ENCODE results near the gene LOX. TPM values are rescaled to one million over a fixed set of nuclear protein-coding genes. Genes with fewer than 3 reads are reported as not detected.
A peak's percentile ranks its signal among the peaks of the same experiment; 100 is the strongest.

Gene LOX
- total RNA-seq, 1 experiment from 2014 or later, result 0.12 TPM

DNA sequence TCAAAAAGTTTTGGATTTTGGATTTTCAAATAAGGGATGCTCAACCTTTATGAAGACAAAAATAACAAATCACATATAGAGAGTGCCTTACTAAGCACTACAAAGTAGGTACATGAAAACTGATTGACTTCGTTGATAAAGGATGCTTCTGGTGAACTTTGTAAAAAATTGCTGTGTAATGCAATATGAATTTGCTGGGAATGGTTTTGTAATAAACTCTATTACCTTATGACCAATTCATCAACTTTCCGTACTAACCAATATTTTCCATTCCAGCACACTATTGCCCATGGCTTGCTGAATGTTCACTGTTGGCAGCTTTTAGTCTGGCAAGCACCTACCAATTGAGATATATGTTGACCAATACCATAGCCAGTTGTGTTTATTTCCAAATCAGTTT lies 27.9 kb upstream of the LOX start:
- POLR2A ChIA-PET, result no interaction called here
- no peak for ATAC-seq
- no peaks in the 10 kb centered on the region for H3K9me2 ChIP-seq (ENCODE audit: insufficient read depth)
- TF ChIP-seq SP1 (IDR thresholded peaks at IDR 0.05; ENCODE audit: low read depth), result no peak
- TF ChIP-seq, protein P1, sequence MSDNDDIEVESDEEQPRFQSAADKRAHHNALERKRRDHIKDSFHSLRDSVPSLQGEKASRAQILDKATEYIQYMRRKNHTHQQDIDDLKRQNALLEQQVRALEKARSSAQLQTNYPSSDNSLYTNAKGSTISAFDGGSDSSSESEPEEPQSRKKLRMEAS (IDR thresholded peaks at IDR 0.05), result no peak
- no peak for TF ChIP-seq SRF (IDR thresholded peaks at IDR 0.05; ENCODE audit: low read depth)
- no peak for TF ChIP-seq TCF7L2 (IDR thresholded peaks at IDR 0.05; ENCODE audit: borderline replicate concordance, extremely low read depth, insufficient read depth, insufficient read length)
- H3K4me3 ChIP-seq (replicated peaks in 1 of 2; ENCODE audit: low read depth in 1 of 2, low read length in 2 of 2), result no peak overlapping the region
- no peak overlapping the region for H3K27ac ChIP-seq (ENCODE audit: low read depth, low read length)
- no peak overlapping the region for H2AFZ ChIP-seq (ENCODE audit: low read depth, low read length, poor library complexity, severe bottlenecking)
- no peak overlapping the region for H3K9ac ChIP-seq (ENCODE audit: low read length)
- no peaks in the 10 kb centered on the region for H3K4me1 ChIP-seq (ENCODE audit: control insufficient read depth in 1 of 2, insufficient read depth in 2 of 2, low read length in 2 of 2)
- no peak overlapping the region for H3K4me2 ChIP-seq (ENCODE audit: low read length)
- BruUV-seq (replicated peaks), result no TSS peak
- intact Hi-C loops (cut with micrococcal nuclease), result no loop called here
- H4K20me1 ChIP-seq (ENCODE audit: insufficient read depth), result no peaks in the 10 kb centered on the region
- no peak for DNase-seq (ENCODE audit: low read depth, low spot score)
- CTCF ChIA-PET, result no interaction called here
- no peaks in the 10 kb centered on the region for H3K9me3 ChIP-seq (ENCODE audit: control insufficient read depth in 1 of 2, insufficient read depth in 1 of 2, low read depth in 1 of 2, low read length in 2 of 2)
- RAD21 ChIA-PET (ENCODE audit: low non-redundant PET in 1 of 2, low total read pairs in 2 of 2, uncharacterized antibody in 2 of 2, unreplicated experiment in 2 of 2), result no interaction called here
- H3K79me2 ChIP-seq (ENCODE audit: insufficient read depth, low read length), result no peaks in the 10 kb centered on the region
- no peaks in the 10 kb centered on the region for H3K36me3 ChIP-seq (ENCODE audit: control insufficient read depth in 1 of 2, insufficient read depth in 2 of 2, low read length in 2 of 2)
- H3K27me3 ChIP-seq (ENCODE audit: insufficient read depth, low read length), result no peaks in the 10 kb centered on the region

DNA sequence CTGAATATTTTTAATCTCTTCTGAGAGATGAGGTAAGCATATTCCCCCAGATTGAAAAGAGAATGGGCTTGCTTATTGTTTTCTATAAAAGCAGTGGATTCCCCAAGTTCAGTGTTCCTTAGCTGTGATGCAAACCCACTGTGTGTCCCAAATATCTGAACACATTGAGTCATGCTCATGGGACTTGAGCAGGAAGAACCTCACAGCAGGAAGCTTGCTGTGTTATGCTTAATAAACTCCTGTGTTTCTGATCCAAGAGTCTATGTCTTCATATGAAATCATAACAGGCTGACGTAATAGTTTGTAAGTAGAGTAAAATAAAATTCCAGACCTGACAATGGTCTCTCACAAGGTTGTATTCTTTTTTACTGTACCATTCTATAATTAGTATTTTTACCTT lies 24.8 kb upstream of the LOX start:
- intact Hi-C loops (cut with micrococcal nuclease), result no loop called here
- H3K27me3 ChIP-seq (ENCODE audit: insufficient read depth, low read length), result no peaks in the 10 kb centered on the region
- H4K20me1 ChIP-seq (ENCODE audit: insufficient read depth), result no peaks in the 10 kb centered on the region
- BruUV-seq (replicated peaks), result no TSS peak
- H3K9ac ChIP-seq (ENCODE audit: low read length), result no peak overlapping the region
- no peak overlapping the region for H3K4me3 ChIP-seq (replicated peaks in 1 of 2; ENCODE audit: low read depth in 1 of 2, low read length in 2 of 2)
- peak; percentile 50; the same call in 1 of the 2 replicates for TF ChIP-seq CEBPB (IDR thresholded peaks at IDR 0.05; ENCODE audit: low read depth)
- TF ChIP-seq, protein P1 (IDR thresholded peaks at IDR 0.05), result no peak
- H3K36me3 ChIP-seq (ENCODE audit: control insufficient read depth in 1 of 2, insufficient read depth in 2 of 2, low read length in 2 of 2), result no peaks in the 10 kb centered on the region
- ChIA-PET POLR2A (no interaction called here), CTCF (interaction anchor here (1.7 to 2.1 kb wide), 3 partner anchors 11 to 136 kb away, joined by 8 to 18 read pairs (median 9); no protein-coding TSS in a partner anchor), RAD21 (ENCODE audit: low non-redundant PET in 1 of 2, low total read pairs in 2 of 2, uncharacterized antibody in 2 of 2, unreplicated experiment in 2 of 2) (no interaction called here)
- ATAC-seq, result no peak
- no peak overlapping the region for H2AFZ ChIP-seq (ENCODE audit: low read depth, low read length, poor library complexity, severe bottlenecking)
- H3K27ac ChIP-seq (ENCODE audit: low read depth, low read length), result no peak overlapping the region
- no peak for DNase-seq (ENCODE audit: low read depth, low spot score)
- peaks cover 10 to 13% of the 10 kb centered on the region in 2 experiments; a peak in 3 of 4 replicates for H3K4me1 ChIP-seq (ENCODE audit: control insufficient read depth in 1 of 2, insufficient read depth in 2 of 2, low read length in 2 of 2)
- H3K4me2 ChIP-seq (ENCODE audit: low read length), result no peak overlapping the region
- no peaks in the 10 kb centered on the region for H3K79me2 ChIP-seq (ENCODE audit: insufficient read depth, low read length)
- H3K9me3 ChIP-seq (ENCODE audit: control insufficient read depth in 1 of 2, insufficient read depth in 1 of 2, low read depth in 1 of 2, low read length in 2 of 2), result no peaks in the 10 kb centered on the region
- no peaks in the 10 kb centered on the region for H3K9me2 ChIP-seq (ENCODE audit: insufficient read depth)
